Measurements from ENCODE around the gene SLC29A3.
"Not testable (repeated sequence)": the region's sequence is repeated elsewhere in the genome, so short reads cannot be mapped to it uniquely, and the experiment has no call there.

SLC29A3 gene

GRCh38 chr10:71284544-71285179, 34.4 kb upstream of the SLC29A3 start:
- DNase-seq (ENCODE audit: low read depth) = no peak

GRCh38 chr10:71285180-71285545, 33.9 kb upstream of the SLC29A3 start:
- peak; percentile 4 for DNase-seq (ENCODE audit: low read depth)

- DNase-seq (ENCODE audit: low read depth) = no peak
Observed at GRCh38 chr10:71285986-71286385, 33.1 kb upstream of the SLC29A3 start.

GRCh38 chr10:71286521-71287294, 32.4 kb upstream of the SLC29A3 start:
- DNase-seq (ENCODE audit: low read depth) = no peak

GRCh38 chr10:71287456-71287855, 31.6 kb upstream of the SLC29A3 start:
- DNase-seq (ENCODE audit: low read depth) = no peak

GRCh38 chr10:71288461-71288860, 30.6 kb upstream of the SLC29A3 start:
- no peak for DNase-seq (ENCODE audit: low read depth)

GRCh38 chr10:71289421-71290130, 29.5 kb upstream of the SLC29A3 start:
- DNase-seq (ENCODE audit: low read depth) = no peak

- DNase-seq (ENCODE audit: low read depth) = no peak
Observed at GRCh38 chr10:71290331-71290730, 28.7 kb upstream of the SLC29A3 start.

GRCh38 chr10:71290806-71291527, 28.1 kb upstream of the SLC29A3 start:
- no peak for DNase-seq (ENCODE audit: low read depth)

- no peak for DNase-seq (ENCODE audit: low read depth)
Observed at GRCh38 chr10:71291528-71291900, 27.5 kb upstream of the SLC29A3 start.

GRCh38 chr10:71292624-71293445, 26.2 kb upstream of the SLC29A3 start:
- DNase-seq (ENCODE audit: low read depth) = no peak

- DNase-seq (ENCODE audit: low read depth) = no peak
Observed at GRCh38 chr10:71293446-71294084, 25.5 kb upstream of the SLC29A3 start.

- no peak for DNase-seq (ENCODE audit: low read depth)
Observed at GRCh38 chr10:71294091-71294561, 24.9 kb upstream of the SLC29A3 start.

GRCh38 chr10:71294856-71295255, 24.2 kb upstream of the SLC29A3 start:
- no peak for DNase-seq (ENCODE audit: low read depth)

- DNase-seq (ENCODE audit: low read depth) = no peak
Observed at GRCh38 chr10:71295641-71296040, 23.4 kb upstream of the SLC29A3 start.

GRCh38 chr10:71296086-71296485, 23.0 kb upstream of the SLC29A3 start:
- DNase-seq (ENCODE audit: low read depth) = no peak

GRCh38 chr10:71296811-71297210, 22.2 kb upstream of the SLC29A3 start:
- DNase-seq (ENCODE audit: low read depth) = not testable (repeated sequence)

GRCh38 chr10:71297343-71297742, 21.7 kb upstream of the SLC29A3 start:
- DNase-seq (ENCODE audit: low read depth) = no peak

GRCh38 chr10:71299071-71299785, 19.8 kb upstream of the SLC29A3 start:
- no peak for DNase-seq (ENCODE audit: low read depth)
